ENCODE measurements around the gene ANAPC13.

ANAPC13 gene

GRCh38 chr3:134447351-134447750 is 38.4 kb downstream of the ANAPC13 start:
- no peak for DNase-seq

DNA sequence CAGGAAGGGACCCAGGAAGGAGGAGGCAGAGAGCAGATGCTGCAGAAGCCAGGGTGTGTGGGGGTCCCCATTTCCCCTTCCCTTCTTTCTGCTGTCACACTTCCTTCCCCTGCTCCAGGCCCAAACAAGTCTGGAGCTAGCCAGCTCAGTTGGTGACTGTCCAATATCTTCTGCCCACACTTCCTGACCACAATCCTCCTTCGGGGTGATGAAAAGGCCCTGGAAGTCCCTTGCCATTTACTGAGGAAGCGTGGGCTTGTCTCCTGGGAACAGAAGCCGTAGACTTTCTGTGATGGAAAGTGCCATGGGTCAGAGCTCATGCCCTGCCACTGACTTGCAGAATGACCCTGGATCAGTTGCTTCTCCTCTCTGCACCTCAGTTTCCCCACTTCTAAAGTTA is 39.0 kb downstream of the ANAPC13 start:
- no peak for DNase-seq

GRCh38 chr3:134445636-134446035 is 40.1 kb downstream of the ANAPC13 start:
- DNase-seq, result no peak

GRCh38 chr3:134445095-134445494 is 40.7 kb downstream of the ANAPC13 start:
- no peak for DNase-seq

DNA sequence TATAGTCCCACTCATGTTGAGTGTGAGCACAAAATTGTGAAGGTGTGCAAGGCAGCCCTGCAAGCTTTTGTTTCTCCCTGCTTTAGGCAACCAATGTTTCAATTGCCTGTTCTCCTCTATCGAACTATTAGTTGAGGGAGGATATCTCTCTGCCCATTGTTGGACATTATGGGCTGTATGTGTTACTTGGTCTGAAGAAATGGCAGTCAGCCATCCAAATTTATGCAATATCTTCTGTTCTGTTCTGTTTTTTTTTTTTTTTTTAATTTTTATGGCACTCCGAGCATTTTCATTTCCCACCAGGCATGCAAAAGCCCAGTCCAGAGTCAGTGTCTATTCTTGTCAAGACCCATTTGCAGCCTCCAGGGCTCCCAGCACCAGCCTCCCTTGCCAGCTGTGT is 44.0 kb downstream of the ANAPC13 start:
- DNase-seq, result no peak

DNA sequence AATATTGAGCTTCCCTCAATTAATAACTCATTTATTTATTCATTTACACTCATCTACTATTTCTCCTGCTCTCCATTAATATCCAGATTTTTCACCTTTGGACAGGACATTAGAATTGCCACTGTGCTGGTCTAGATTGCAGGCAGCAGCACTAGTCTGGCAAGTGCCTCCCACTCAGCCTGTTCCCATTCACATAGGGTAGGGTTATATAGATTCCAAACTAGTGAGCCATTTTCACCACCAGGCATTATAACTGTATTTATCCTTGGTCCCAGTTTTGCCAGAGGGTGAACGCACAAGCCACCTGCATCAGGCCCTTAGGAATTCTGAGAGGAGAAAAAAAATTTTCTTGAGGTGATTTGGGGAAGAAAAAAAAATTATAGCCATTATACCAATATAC is 44.5 kb downstream of the ANAPC13 start:
- DNase-seq, result no peak

DNA sequence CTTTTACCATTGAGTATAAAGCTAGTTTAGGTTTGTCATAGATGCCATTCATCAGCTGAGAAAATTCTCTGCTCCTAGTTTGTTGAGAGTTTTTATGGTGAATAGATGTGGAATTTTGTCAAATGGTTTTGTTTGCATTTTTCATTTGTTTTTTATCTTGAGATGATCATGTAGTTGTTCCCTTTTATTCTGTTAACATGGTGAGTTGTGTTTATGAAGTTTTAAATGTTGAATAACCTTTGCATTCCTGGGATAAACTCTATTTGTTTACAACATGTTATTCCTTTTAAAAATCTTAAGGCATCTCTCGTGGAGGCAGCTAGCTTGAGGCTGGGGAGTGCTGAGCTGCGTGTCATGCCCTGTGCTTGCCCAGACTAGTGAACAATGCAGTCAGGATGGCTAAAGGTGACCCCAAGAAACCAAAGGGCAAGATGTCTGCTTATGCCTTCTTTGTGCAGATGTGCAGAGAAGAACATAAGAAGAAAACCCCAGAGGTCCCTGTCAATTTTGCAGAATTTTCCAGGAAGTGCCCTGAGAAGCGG is 48.5 kb downstream of the ANAPC13 start:
- no peak for DNase-seq

- DNase-seq, result no peak
These were observed 53.5 kb downstream of the ANAPC13 start for GRCh38 chr3:134432236-134432635.

GRCh38 chr3:134430950-134431445 is 54.8 kb downstream of the ANAPC13 start:
- DNase-seq, result no peak

DNA sequence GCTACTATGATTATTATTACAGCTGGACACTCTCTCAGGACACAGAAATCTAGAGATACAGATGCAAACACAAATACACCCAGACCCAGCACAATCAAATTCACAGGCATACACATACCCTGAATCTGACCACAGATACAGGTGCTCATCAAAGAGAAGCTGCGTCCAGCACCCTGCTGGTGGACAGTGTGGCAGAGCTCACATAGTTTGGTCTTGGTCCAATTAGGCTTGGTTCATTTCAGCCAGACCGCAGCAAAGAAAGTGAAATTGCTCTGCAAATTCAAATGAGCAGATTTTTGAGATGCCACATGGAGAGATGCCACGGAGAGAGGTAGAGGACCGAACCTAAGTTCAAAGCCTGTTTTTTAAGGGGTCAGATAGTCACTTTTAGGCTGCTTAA is 55.6 kb downstream of the ANAPC13 start:
- no peak for DNase-seq

GRCh38 chr3:134428401-134428800 is 57.4 kb downstream of the ANAPC13 start:
- DNase-seq, result no peak
